Measurements from ENCODE around the gene CAPG. TPM values are rescaled to one million over a fixed set of nuclear protein-coding genes. Genes with fewer than 3 reads are reported as not detected.
"Not testable (repeated sequence)": the region's sequence is repeated elsewhere in the genome, so short reads cannot be mapped to it uniquely, and the experiment has no call there.

CAPG gene, protein sequence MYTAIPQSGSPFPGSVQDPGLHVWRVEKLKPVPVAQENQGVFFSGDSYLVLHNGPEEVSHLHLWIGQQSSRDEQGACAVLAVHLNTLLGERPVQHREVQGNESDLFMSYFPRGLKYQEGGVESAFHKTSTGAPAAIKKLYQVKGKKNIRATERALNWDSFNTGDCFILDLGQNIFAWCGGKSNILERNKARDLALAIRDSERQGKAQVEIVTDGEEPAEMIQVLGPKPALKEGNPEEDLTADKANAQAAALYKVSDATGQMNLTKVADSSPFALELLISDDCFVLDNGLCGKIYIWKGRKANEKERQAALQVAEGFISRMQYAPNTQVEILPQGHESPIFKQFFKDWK
- total RNA-seq (2014; rRNA removed; shearing (Covaris generic)), result 78.8 and 89.4 TPM in 2 replicates

DNA sequence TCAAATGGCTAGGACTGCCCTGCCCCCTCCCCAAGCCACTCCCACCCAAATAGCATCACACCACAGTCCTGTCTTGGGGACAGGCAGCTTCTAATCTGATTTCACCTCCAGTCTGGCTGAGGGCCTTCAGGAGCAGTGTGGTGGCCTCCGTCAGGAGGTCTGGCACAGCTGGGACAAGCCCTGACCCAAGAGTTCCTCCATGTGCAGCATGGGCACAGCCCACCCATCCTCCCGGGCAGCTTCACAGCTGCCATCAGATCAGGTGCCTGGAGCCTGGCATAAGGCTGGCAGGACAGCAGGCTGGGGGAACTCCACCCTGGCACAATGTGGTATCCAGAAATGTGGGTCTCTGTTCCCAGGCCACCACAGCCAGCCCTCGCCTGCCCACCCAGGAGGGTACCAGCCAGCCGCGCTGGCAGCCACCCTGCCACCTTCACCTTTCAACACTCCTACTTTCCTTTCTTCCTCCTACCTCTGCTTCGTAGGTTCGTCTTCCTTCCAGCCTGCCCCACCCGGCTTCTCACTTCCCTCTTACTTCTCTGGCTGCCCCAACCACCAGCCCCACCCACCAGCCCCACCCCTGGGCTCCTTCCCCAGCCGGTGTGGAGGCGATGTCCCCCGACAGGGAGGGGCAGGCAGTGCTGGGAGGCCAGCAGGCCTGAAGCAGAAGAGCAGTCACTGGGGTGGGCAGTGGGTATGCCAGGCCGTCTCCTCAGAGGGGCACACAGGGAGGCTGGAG, at the start of gene CAPG:
TSS of gene CAPG (minus strand) at position 522 of the 739 bp plus-strand sequence. CDS start 8,221 bp downstream, outside the sequence.
- no peak for DNase-seq (ENCODE audit: low read depth)

DNA sequence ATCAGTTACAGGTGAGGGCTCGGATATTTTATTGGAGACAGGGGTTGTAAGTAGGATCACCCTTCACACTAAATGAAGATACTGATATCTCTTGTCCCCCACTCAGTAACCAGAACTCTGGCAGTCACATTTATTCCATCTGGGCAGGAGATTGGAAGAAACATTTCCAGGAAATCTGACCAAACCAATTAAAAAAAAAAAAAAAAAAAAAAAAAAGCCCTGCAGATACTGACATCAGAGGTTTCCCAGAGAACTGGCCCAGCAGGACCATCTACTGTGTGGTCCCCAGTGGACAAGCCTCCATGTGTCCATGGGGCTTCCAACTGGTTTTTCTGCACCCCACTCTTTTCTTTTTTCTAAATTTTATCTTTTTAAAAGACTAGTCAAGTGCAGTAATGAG, 49.6 kb upstream of the CAPG start:
- DNase-seq (ENCODE audit: low read depth), result no peak

DNA sequence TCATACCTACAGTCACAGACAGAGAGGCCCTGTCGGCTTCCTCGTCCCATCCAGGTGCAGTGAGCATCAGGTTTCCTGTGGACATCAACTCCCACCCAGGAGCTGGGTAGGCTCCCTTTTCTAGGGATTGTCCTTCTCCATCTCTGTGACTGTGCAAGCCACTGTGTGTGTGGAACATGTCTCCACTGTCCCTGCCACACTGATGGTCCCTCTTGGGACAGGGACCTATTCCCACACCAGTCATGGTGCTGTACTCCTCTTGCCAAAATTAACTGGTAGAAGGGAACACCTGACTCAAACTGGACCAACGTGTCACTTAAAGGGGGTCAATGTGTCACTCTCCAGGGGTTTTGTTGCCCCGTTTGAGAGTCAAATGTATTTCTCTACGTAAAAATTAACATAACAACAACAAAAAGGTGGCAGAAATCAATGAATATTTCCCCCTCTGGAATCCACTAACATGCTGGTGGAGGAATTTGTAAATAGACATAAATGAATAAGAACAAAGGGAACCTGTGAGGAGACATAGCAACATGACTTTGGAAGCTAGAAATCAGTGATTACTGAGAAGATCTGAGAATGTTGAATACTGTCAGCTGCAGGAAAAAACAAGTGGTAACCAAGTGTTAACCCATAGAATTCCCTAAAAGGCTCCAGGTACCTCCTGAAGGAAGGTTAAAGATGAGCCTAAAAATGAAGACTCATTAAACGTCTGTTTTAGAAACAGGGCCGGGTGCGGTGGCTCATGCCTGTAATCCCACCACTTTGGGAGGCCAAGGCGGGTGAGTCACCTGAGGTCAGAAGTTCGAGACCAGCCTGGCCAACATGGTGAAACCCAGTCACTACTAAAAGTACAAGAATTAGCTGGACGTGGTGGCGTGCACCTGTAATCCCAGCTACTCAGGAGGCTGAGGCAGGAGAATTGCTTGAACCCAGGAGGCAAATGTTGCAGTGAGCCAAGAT, 48.7 kb upstream of the CAPG start:
- DNase-seq (ENCODE audit: low read depth), result peak; percentile 62

DNA sequence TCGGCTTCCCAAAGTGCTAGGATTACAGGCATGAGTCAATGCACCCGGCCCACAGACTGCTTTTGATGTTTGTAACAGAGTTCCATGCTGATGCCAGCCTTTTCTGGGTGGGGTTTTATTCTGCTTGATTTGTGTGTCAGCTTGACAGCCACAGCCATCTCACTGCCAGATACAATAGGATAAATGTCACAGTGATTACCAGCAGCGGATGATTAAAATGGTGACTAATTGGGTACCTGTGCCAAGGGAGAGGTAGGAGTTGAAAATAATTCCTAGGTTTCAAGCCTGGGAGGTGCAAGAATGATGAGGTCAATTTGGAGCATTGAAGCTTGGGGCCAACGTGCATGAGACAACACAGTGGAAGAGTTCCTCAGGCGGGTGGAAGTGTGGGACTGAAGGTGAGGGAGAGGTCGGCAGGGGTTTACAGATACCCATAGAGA, 47.7 kb upstream of the CAPG start:
- peak; percentile 94 for DNase-seq (ENCODE audit: low read depth)

DNA sequence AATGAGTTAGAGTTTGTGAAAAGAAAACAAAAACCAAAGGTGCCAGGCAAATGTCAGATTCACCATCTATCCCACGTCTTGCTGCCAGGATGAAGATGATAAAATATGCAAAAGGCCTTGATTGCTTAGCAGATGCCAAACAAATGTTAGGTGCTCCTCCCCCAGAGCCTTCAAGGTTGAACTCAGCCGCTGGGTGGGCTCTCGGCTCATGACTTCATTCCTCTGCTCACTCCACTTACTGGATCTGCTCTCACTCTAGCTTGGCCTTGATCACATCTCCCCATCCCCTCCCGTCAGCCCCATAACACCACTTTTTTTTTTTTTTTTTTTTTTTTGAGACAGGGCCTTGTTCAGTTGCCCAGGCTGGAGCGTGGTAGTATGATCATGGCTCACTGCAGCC, 46.9 kb upstream of the CAPG start:
- DNase-seq (ENCODE audit: low read depth), result no peak

DNA sequence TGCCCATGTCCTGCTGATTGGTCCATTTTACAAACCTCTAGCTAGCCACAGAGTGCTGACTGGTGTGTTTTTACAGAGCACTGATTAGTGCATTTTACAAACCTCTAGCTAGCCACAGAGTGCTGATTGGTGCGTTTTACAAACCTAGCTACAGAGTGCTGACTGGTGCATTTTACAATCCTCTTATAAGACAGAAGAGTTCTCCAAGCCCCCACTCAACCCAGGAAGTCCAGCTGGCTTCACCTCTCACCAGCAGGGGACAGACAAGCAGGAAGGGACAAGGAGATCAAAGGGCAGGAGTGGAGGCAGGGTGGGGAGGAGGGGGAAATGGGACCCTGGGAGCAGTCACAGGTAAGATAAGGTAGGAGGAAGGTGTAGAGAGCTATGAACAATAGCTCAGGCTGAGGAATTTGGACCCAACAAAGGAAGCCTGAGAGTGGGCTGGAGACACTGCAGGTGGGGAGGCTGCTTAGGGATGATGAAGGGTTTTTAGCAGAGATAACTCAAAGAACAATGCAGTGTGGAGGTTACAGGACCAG, 45.5 kb upstream of the CAPG start:
- DNase-seq (ENCODE audit: low read depth), result no peak

DNA sequence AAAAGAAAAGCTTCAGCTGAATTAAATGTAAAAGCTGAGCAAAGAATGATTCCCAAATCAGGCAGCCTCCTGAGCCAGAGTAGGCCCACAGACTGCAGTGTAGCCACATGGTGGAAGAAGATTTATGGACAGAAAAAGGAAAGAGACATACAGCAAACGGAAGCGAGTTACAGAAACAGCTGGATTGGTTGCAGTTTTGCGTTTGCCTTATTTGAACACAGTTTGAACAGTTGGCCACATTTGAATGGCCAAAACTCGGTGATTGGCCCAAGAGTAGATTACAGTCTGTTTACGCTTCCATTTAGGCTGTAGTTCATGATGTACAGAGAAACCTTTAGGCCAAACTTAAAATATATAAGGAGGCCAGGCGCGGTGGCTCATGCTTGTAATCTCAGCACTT, 43.4 kb upstream of the CAPG start:
- no peak for DNase-seq (ENCODE audit: low read depth)

DNA sequence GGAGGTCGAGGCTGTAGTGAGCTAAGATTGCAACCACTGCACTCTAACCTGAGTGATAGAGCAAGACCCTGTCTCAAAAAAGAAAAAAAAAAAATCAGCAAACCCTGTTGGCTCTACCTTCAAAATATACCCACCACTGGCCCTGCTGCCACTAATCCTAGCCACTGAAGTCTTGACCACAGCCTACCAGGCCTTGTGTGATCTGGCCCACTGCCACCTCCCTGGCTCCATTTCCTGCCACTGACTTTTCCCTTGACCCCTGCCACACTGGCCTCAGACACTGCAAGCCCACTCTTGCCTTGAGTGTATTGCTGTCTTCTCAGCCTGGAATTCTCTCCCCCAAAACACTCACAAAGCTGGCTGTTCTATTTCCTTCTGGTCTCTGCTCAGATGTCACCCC, 42.1 kb upstream of the CAPG start:
- DNase-seq (ENCODE audit: low read depth), result no peak

DNA sequence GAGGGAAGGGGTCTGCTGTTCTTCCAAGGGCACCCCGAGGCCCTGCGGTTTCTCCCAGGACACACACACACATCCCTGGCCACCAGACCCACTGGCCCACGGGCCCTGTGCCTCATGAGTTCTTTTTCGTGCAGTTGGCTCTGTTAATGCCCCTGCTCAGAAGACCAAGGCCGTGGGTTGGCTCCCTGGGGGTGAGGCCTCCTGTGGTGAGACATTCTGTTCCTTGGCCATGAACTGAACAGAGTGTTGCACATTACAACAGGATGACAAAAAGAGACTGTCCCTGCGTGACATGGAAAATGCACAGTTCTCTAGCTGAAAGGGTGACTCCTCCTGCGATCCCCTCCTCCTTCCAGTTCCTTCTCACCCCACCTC, 39.0 kb upstream of the CAPG start:
- no peak for DNase-seq (ENCODE audit: low read depth)

DNA sequence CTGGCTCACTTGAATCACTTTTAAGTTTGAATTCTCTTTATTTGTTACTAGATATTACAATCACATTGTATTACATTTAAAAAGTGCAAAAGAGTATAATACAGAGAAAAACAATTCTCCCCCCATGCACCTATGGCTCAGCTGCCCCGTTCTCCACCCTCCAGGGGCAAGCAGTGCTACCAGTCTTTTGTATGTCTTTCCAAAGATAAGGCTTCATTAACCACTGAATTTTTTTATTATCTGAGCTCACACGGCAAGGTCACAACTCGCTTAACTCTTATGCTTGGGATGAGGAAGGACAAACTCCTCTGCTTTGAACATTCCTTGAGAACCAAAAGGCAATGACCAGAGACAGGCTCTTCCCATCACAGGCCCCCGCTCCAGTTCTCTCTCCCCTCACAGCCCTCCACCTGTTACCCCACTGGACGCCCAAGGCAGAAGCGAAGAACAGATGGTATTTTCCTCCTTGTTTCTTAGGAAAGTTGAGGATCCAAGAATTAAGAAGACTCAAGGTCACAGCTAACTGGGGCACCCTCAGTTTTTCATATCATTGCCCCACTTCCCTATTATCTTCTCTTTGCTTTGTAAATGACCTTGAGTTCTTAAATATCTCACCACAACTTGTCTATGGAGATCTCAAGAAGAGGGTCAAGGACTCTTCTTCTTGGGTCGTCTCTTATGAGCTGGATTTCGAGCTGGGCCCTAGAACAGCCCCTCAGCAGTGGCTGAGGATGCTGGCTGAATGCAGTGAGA, 38.5 kb upstream of the CAPG start:
- DNase-seq (ENCODE audit: low read depth), result no peak

DNA sequence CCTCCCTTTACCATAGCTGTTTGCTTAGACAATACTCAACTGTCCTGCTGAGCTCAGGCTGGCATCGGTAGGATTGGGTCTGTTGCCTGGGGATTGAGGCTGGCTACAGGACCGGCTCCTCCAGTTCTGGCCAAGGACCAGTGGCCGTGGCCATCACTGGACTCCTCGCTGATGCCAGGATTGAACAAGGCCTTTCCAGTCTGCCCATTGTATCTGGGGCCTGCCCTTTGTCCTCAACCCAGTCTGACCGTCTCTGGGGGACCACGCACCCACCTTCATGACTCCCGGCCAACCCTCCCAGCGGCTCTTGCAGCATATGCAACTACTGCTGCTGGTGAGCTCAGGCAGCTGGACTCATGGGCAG, 37.0 kb upstream of the CAPG start:
- DNase-seq (ENCODE audit: low read depth), result no peak

DNA sequence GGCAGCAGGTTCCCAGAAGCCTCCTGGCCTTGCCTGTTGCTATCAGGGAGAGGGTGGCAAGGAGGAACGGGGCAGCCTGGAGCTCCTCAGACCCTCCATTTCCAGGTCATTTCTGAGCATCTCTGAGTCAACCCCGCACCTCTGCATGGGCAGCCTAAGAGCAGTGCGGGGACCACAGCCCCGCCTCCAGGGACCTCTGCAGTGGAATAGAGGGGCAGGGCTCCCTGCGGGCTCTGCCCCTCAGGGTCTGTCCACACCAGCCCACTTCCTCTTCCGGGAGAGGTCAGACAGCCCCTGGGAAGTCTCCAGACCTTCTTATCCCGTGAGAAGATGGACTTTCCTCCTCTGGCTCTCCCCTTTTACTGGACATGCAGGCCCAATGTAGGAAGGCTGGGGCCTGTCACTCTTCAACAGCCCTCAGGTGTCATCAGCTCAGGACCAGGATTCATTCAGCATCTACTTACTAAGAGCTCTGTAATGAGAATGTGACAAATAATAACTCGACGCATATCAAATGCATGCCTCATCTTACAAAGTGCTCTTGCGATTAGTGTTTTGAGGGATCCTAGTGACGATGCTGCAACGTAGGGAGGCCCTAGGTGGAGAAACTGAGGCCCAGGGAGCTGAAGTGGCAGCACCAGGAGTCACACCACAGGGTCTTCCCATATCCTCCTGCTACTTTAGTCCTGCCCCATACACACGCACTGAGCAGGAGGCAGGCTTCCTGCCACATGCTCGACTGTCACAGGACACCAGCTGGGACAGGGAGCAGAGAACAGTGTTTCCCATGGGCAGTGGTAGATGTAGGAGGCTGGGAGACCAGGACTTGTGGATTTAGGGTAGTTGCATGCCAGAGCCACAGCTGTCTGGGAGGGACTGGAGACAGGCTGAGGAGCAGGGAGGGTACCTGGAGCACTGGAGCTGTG, 36.4 kb upstream of the CAPG start:
- DNase-seq (ENCODE audit: low read depth), result no peak

DNA sequence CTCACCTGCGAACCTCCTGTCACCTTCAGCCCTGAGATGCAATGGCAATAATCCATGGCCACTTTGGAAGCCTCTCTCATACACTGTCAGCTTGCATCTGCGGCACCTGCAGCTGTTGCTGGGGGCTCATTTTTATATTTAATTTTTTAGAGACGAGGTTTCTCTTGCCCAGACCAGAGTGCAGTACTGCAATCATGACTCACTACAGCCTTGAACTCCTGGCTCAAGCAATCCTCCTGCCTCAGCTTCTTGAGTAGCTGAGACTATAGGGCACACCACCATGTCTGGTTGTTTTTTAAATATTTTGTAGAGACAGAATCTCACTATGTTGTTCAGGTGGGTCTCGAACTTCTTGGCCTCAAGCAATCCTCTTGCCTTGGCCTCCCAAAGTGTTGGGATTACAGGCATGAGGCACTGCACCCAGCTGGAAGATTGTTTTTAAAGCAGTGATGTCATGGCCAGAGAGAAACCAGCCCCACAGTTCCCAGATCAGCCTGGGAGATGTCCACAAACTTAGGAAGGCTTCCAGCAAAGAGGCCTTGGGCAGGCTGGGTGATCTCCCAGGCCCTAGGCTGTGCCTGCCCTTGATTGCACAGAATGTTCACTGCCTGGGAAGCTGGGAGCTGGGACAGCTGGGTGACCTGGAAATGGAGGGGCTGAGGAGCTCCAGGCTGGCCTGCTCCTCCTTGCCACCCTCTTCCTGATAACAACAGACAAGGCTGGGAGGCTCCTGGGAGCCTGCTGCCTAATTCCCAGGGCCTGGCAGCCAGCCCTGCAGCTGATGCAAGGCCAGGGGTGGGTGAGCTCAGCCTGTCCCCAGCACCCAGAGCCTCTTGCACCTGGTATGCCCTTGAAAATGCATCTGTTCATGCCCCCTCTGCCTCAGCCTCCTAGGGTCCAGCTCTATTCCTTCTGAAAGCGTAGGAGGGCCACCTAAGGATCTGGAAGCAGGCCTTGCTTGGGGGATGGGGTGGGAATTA, 35.4 kb upstream of the CAPG start:
- peak; percentile 48 for DNase-seq (ENCODE audit: low read depth)

DNA sequence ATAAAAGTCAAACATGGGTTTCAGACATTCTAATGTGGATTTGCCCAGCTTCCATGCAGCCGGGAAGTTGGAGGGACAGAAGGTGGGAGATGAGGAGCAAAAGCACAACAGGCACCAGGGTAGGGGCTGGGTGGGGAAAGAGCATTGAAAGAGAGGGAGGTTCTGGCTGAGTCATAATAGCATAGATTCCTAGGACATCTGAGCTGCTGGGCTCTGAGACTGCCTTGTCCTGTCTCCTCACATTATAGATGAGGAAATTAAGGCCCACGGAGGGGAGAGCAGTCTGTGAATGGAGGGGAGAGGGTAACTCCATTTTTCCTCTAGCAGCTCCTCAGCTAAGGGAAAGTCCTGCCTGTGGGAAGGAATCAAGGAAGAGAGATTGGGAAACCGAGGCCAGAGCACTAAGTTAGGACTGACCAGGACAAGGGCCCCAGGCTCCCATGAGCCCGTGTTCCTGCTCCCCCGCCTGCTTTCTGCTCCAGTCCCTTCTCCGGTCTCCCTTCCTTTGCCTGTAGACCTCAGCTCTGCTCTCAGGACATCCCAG, 34.5 kb upstream of the CAPG start:
- DNase-seq (ENCODE audit: low read depth), result no peak

DNA sequence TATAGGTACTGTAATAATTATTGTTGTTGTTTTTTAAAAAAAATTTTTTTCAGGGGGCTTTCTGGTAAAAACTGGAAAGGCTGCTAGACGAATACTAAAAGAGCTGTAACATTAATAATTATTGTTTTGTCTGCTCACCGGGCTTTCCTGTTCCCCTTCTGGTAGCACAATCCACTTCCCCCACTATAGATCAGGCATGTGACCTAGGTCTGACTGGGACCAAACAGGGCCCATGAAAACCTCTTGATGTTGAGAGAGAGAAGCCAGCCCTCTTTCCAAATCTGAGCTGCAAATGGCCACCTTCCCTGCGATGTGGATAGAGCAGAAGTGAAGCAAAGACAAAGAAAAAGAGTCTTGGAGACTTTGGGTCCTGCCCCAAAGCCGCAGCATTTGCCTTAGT, 31.7 kb upstream of the CAPG start:
- DNase-seq (ENCODE audit: low read depth), result no peak

DNA sequence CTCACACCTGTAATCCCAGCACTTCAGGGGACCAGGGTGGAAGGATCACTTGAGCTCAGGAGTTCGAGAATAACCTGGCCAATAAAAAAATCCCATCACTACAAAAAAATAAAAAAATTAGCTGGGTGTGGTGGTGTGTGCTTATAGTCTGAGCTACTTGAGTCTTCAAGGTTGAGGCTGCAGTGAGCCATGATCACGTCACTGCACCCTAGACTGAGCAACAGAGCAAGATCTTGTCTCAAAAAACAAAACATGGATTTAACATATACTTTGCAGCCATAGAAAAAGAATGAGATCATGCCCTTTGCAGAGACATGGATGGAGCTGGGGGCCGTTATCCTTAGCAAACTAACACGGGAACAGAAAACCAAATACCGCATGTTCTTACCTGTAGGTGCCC, 30.6 kb upstream of the CAPG start:
- no peak for DNase-seq (ENCODE audit: low read depth)

DNA sequence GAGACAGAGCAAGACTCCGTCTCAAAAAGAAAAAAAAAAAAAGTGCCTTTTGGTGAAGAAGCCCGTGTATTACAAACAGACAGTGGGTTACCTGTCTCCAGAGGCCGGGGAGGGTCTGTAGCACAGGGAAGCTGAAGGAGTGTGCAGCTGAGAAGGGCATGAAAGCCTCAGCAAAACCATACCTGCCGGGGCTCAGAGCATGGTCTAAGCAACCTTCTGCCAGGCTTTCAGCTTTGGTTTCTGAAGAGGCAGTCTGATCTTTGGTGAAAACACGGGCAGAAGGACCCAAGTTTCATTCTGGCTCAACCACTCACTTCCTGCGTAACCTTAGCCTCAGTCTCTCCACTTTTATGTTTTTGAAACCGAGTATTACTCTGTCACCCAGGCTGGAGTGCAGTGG, 29.8 kb upstream of the CAPG start:
- DNase-seq (ENCODE audit: low read depth), result no peak

DNA sequence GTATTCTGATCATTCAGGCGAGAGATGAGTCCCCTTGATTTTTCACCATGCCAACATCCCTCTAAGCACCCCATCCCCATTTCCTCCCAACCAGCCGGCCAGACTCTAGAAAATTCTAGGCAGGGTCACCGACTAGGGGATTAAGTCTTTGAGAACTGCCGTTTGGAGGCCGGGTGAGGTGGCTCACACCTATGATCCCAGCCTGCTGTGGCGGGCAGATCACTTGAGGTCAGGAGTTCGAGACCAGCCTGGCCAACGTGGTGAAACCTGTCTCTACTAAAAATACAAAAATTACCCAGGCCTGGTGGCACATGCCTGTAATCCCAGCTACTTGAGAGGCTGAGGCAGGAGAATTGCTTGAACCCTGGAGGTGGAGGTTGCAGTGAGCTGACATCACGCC, 29.4 kb upstream of the CAPG start:
- not testable (repeated sequence) for DNase-seq (ENCODE audit: low read depth)

Measured in M059J (cell line).